GM12878 (cell line): ENCODE results near the gene PITPNM1. TPM values are rescaled to one million over a fixed set of nuclear protein-coding genes. Genes with fewer than 3 reads are reported as not detected.

Experiments
- ATAC-seq: fragments of 200-7000 bp; cut with Tn5 transposase; 3 replicates; pipeline ENCODE4 v1.9.1; 2020; ENCODE audit warnings: mild to moderate bottlenecking, moderate library complexity
- BruUV-seq: library from RNA; stranded (reverse); fragments of 400-500 nt; replicated peaks from 2 replicates; lab custom pipeline; 2021; lab: Mats Ljungman, UMichigan
- CTCF ChIA-PET: fragments of 300-600 bp; sonication (Branson Sonifier 250); formaldehyde crosslinking; extraction: SDS; loops from one replicate; lab custom pipeline; 2021; ENCODE audit warnings: inconsistent platforms; lab: Yijun Ruan, JAX
- POLR2A ChIA-PET: fragments of 350-600 bp; formaldehyde crosslinking; extraction: SDS; loops from one replicate; lab custom pipeline; 2021; ENCODE audit warnings: inconsistent platforms; lab: Charles Lee
- RAD21 ChIA-PET: fragments of 300-600 bp; sonication (Branson Sonifier 250); formaldehyde crosslinking; loops from one replicate; lab custom pipeline; 2023; ENCODE audit warnings: antibody characterized with exemption; ENCODE audit not compliant: unreplicated experiment; lab: Charles Lee
- SMC1A ChIA-PET: fragments of 300-600 bp; sonication (Branson Sonifier 250); formaldehyde crosslinking; loops from one replicate; lab custom pipeline; 2023; ENCODE audit not compliant: unreplicated experiment, uncharacterized antibody; lab: Charles Lee
- DNase-seq: peaks from one replicate; pipeline ENCODE4 v3.0.0-alpha.2; 2011; ENCODE audit warnings: low read depth, low spot score
- FAIRE-seq: peaks from 3 replicates; lab custom pipeline; 2011; peaks lifted over from hg19 to GRCh38; lab: Jason Lieb, UNC
- H2AFZ ChIP-seq: 2 replicates; pipeline ENCODE4 v1.6.0; 2011; ENCODE audit warnings: low read depth, low read length, control low read depth; ENCODE audit not compliant: control insufficient read depth
- H3K27ac ChIP-seq: 2 replicates; pipeline ENCODE4 v1.5.1; 2011; ENCODE audit warnings: control low read depth; ENCODE audit not compliant: control insufficient read depth, insufficient read depth
- H3K27me3 ChIP-seq, 2 experiments: replicated peaks in 1 of 2; 2 replicates each; pipeline versions ENCODE4 v1.6.0 to v1.6.1; 2011; ENCODE audit warnings: low read length in 1 of 2; ENCODE audit not compliant: control insufficient read depth in 2 of 2, insufficient read depth in 2 of 2
- H3K36me3 ChIP-seq, 2 experiments: 2 replicates each; pipeline ENCODE4 v1.5.1; 2011; ENCODE audit warnings: low read length in 1 of 2; ENCODE audit not compliant: control insufficient read depth in 2 of 2, insufficient read depth in 2 of 2
- H3K4me1 ChIP-seq: 2 replicates; pipeline ENCODE4 v1.6.1; 2011; ENCODE audit warnings: mild to moderate bottlenecking, low read length, moderate library complexity, mixed read lengths; ENCODE audit not compliant: control insufficient read depth, insufficient read depth
- H3K4me2 ChIP-seq: 2 replicates; pipeline ENCODE4 v1.6.0; 2011; ENCODE audit warnings: control low read depth; ENCODE audit not compliant: control insufficient read depth, insufficient read depth
- H3K4me3 ChIP-seq: fragments of 200-600 bp; sonication (generic); 2 replicates; pipeline ENCODE4 v1.5.1; 2016
- H3K79me2 ChIP-seq: 2 replicates; pipeline ENCODE4 v1.6.0; 2011; ENCODE audit warnings: low read length; ENCODE audit not compliant: control insufficient read depth, insufficient read depth
- H3K9ac ChIP-seq: 2 replicates; pipeline ENCODE4 v1.8.0; 2011; ENCODE audit warnings: low read length, control low read depth, mixed read lengths; ENCODE audit not compliant: control insufficient read depth, insufficient read depth
- H3K9me3 ChIP-seq: replicated peaks from 3 replicates; pipeline ENCODE4 v1.5.1; 2011; ENCODE audit warnings: mild to moderate bottlenecking, low read length; ENCODE audit not compliant: control insufficient read depth, insufficient read depth
- H4K20me1 ChIP-seq: 2 replicates; pipeline ENCODE4 v1.6.0; 2011; ENCODE audit not compliant: control insufficient read depth, insufficient read depth
- FOS ChIP-seq: IDR thresholded peaks from 3 replicates; pipeline ENCODE4 v1.6.1; 2011; ENCODE audit warnings: borderline replicate concordance; ENCODE audit not compliant: insufficient read length; ENCODE audit errors: extremely low read depth
- MTA2 ChIP-seq: fragments of 450-650 bp; IDR thresholded peaks from 2 replicates; pipeline ENCODE4 v1.6.1; 2016; ENCODE audit warnings: low read depth, mild to moderate bottlenecking, moderate library complexity
- WGBS: methylation state at CpG from one replicate; pipeline ENCODE4 v1.1.6; 2016; ENCODE audit warnings: low lambda C conversion rate; ENCODE audit not compliant: insufficient replicate concordance, insufficient coverage; ENCODE audit errors: missing lambda C conversion rate; 5-methylcytosine and 5-hydroxymethylcytosine counted together
- in situ Hi-C: fragments of 300-500 bp; cut with MboI; formaldehyde crosslinking; loops from 9 replicates; pipeline ENCODE4 v1.14.3; 2018; ENCODE audit warnings: mixed read lengths
- intact Hi-C: fragments of 100-400 bp; cut with micrococcal nuclease; formaldehyde crosslinking; loops from one replicate; pipeline ENCODE4 v1.14.2; 2022; ENCODE audit not compliant: unreplicated experiment
- polyA plus RNA-seq, 11 experiments: library from polyadenylated mRNA; depleted of rRNA in 4 of 11; unstranded in 6 of 11; stranded (reverse) in 5 of 11; fragments of >200 nt; fragmentation: Nextera tagmentation in 4 of 11; fragmentation: Illumina TruSeq in 1 of 11; extraction: Ambion mirVana in 4 of 11; extraction: Trizol in 1 of 11; gene quantifications; 1 replicate in 1 of 11; 2 replicates in 10 of 11; pipeline versions ENCODE4 v1.2.1 to v1.2.3, GENCODE V29; 2011 to 2016; ENCODE audit warnings: inconsistent platforms in 2 of 11, missing spikeins in 2 of 11, low read depth in 1 of 11
- total RNA-seq, 4 experiments: library from RNA; depleted of rRNA in 3 of 4; stranded (reverse); fragments of >200 nt in 3 of 4; fragmentation: Illumina TruSeq in 1 of 4; extraction: Trizol in 1 of 4; gene quantifications; 2 replicates each; pipeline versions ENCODE4 v1.2.1 to v1.2.3, GENCODE V29; 2013 to 2021
- TF ChIP-seq, protein P1 (sequence below): IDR thresholded peaks from 2 replicates; pipeline ENCODE4 v1.6.1; 2012; ENCODE audit warnings: mild to moderate bottlenecking, low read depth, low read length
- TF ChIP-seq, protein P2 (sequence below): fragments of 450-650 bp; IDR thresholded peaks from 2 replicates; pipeline ENCODE4 v1.6.1; 2017; ENCODE audit warnings: antibody characterized with exemption, mild to moderate bottlenecking, moderate library complexity

Gene PITPNM1
- total and polyA plus RNA-seq, 10 of the 15 experiments (the other 5 are each of a cell fraction or from before 2014, with no cell fraction given) = 0.11 to 56.8 (median 16.5) TPM

DNA sequence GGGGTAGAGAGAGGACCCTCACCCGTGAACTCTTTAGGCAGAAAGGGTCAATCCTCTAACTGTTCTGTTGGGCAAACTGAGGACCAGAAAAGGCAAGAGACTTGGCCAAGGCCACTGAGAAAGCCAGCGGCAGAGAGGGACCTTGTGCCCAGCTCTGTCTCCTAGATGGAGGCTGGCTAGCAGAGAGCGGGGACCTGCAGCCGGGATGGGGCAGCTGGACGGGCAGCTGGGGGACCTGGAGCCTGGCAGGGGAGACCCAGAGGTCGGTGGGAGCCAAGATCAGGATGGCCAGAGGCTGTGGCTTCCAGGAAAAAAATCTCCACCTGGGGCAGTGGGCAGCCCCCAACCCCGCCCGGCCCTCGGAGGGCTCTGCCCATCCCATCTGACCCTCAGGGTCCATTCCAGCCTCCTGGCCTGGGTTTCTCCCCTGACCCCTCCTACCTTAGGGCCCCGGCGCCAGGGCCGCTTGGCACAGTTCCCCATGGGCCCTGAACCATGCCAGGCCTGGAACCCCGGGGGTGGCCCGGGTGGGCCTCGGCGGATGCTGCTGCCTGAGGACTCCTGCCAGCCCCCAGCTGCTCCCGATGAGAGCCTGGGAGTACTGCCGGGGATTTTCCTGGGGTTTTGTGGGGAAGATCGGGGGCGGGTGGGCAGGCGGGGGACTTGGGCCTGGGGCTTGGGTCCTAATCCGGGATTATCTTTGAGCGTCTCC is 17.8 kb upstream of the PITPNM1 start, which contains the start of gene CABP2:
Gene CABP2 (minus strand): TSS at position 603 of the 712 bp plus-strand sequence. CDS start 120 bp downstream, at position 483.
- H4K20me1 ChIP-seq = no peaks in the 10 kb centered on the region
- 52% methylated on average over 15 of the region's 23 CpGs for WGBS
- no peak for DNase-seq
- ChIA-PET CTCF (no interaction called here), RAD21 (no interaction called here), POLR2A (no interaction called here), SMC1A (no interaction called here)
- H3K4me1 ChIP-seq = no peaks in the 10 kb centered on the region
- H3K9ac ChIP-seq = no peak within 1 kb of the TSS
- no peaks in the 10 kb centered on the region; a peak in 1 of 4 replicates for H3K27me3 ChIP-seq
- H3K27ac ChIP-seq = no peak within 1 kb of the TSS
- ATAC-seq = no peak
- no peak within 1 kb of the TSS for H3K4me3 ChIP-seq
- no peak within 1 kb of the TSS for H3K4me2 ChIP-seq
- TF ChIP-seq FOS (no peak), MTA2 (no peak)
- TF ChIP-seq, protein P1, sequence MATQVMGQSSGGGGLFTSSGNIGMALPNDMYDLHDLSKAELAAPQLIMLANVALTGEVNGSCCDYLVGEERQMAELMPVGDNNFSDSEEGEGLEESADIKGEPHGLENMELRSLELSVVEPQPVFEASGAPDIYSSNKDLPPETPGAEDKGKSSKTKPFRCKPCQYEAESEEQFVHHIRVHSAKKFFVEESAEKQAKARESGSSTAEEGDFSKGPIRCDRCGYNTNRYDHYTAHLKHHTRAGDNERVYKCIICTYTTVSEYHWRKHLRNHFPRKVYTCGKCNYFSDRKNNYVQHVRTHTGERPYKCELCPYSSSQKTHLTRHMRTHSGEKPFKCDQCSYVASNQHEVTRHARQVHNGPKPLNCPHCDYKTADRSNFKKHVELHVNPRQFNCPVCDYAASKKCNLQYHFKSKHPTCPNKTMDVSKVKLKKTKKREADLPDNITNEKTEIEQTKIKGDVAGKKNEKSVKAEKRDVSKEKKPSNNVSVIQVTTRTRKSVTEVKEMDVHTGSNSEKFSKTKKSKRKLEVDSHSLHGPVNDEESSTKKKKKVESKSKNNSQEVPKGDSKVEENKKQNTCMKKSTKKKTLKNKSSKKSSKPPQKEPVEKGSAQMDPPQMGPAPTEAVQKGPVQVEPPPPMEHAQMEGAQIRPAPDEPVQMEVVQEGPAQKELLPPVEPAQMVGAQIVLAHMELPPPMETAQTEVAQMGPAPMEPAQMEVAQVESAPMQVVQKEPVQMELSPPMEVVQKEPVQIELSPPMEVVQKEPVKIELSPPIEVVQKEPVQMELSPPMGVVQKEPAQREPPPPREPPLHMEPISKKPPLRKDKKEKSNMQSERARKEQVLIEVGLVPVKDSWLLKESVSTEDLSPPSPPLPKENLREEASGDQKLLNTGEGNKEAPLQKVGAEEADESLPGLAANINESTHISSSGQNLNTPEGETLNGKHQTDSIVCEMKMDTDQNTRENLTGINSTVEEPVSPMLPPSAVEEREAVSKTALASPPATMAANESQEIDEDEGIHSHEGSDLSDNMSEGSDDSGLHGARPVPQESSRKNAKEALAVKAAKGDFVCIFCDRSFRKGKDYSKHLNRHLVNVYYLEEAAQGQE = no peak
- TF ChIP-seq, protein P2, sequence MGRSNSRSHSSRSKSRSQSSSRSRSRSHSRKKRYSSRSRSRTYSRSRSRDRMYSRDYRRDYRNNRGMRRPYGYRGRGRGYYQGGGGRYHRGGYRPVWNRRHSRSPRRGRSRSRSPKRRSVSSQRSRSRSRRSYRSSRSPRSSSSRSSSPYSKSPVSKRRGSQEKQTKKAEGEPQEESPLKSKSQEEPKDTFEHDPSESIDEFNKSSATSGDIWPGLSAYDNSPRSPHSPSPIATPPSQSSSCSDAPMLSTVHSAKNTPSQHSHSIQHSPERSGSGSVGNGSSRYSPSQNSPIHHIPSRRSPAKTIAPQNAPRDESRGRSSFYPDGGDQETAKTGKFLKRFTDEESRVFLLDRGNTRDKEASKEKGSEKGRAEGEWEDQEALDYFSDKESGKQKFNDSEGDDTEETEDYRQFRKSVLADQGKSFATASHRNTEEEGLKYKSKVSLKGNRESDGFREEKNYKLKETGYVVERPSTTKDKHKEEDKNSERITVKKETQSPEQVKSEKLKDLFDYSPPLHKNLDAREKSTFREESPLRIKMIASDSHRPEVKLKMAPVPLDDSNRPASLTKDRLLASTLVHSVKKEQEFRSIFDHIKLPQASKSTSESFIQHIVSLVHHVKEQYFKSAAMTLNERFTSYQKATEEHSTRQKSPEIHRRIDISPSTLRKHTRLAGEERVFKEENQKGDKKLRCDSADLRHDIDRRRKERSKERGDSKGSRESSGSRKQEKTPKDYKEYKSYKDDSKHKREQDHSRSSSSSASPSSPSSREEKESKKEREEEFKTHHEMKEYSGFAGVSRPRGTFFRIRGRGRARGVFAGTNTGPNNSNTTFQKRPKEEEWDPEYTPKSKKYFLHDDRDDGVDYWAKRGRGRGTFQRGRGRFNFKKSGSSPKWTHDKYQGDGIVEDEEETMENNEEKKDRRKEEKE = no peak
- no TSS peak for BruUV-seq
- no peak for FAIRE-seq
- no peaks in the 10 kb centered on the region for H3K36me3 ChIP-seq
- no peaks in the 10 kb centered on the region for H3K79me2 ChIP-seq
- in situ Hi-C loops = no loop called here
- intact Hi-C loops = no loop called here
- H2AFZ ChIP-seq = no peak within 1 kb of the TSS
- no peaks in the 10 kb centered on the region for H3K9me3 ChIP-seq
